K562 (cell line): ENCODE measurements around the gene TAF5L. TPM values are rescaled to one million over a fixed set of nuclear protein-coding genes. Genes with fewer than 3 reads are reported as not detected.
A peak's percentile ranks its signal among the peaks of the same experiment; 100 is the strongest.
"Not testable (repeated sequence)": the region's sequence is repeated elsewhere in the genome, so short reads cannot be mapped to it uniquely, and the experiment has no call there.

Experiments
- ATAC-seq: fragments of 200-7000 bp; cut with Tn5 transposase; 3 replicates; pipeline ENCODE4 v1.9.1; 2020; ENCODE audit warnings: moderate library complexity
- BruUV-seq: library from RNA; stranded (reverse); fragments of 400-500 nt; replicated peaks from 2 replicates; lab custom pipeline; 2021; lab: Mats Ljungman, UMichigan
- CTCF ChIA-PET: fragments of 300-600 bp; formaldehyde crosslinking; extraction: SDS; loops from one replicate; lab custom pipeline; 2021; ENCODE audit warnings: low intra/inter-chr PET ratio; lab: Yijun Ruan, JAX
- POLR2A ChIA-PET: fragments of 300-600, 350-650 bp; sonication (Branson Sonifier 250); formaldehyde crosslinking; extraction: SDS; loops from one replicate; lab custom pipeline; 2021; ENCODE audit warnings: antibody characterized with exemption, inconsistent platforms; lab: Yijun Ruan, JAX
- DNase-seq, 4 experiments: peaks; one replicate each; pipeline versions ENCODE4 v3.0.0 to v3.0.0-alpha.2; 2011 to 2018; ENCODE audit warnings: low spot score in 3 of 4, mixed read lengths in 3 of 4; ENCODE audit errors: extremely low read depth in 1 of 4
- FAIRE-seq: peaks from 2 replicates; lab custom pipeline; 2011; peaks lifted over from hg19 to GRCh38; lab: Jason Lieb, UNC
- H2AFZ ChIP-seq: 2 replicates; pipeline ENCODE4 v1.6.0; 2011; ENCODE audit warnings: low read depth, low read length, control low read depth, inconsistent platforms
- H3K27ac ChIP-seq: fragments of 200-600 bp; 3 replicates; pipeline ENCODE4 v1.8.0; 2011; ENCODE audit warnings: low read depth, mild to moderate bottlenecking, control low read depth, inconsistent platforms, low read length, moderate library complexity, mixed read lengths; ENCODE audit errors: extremely low read depth
- H3K27me3 ChIP-seq, 2 experiments: fragments of 300-600 bp in 1 of 2; 2 replicates in 1 of 2; 3 replicates in 1 of 2; pipeline versions ENCODE4 v1.6.0 to v1.8.0; 2011; ENCODE audit warnings: inconsistent platforms in 2 of 2, low read length in 2 of 2, mild to moderate bottlenecking in 1 of 2, mixed read lengths in 1 of 2, moderate library complexity in 1 of 2; ENCODE audit not compliant: control insufficient read depth in 2 of 2, insufficient read depth in 2 of 2
- H3K36me3 ChIP-seq: fragments of 300-600 bp; 3 replicates; pipeline ENCODE4 v1.8.0; 2011; ENCODE audit warnings: mild to moderate bottlenecking, low read length, inconsistent platforms; ENCODE audit not compliant: control insufficient read depth, insufficient read depth
- H3K4me1 ChIP-seq, 2 experiments: fragments of 200-600 bp in 1 of 2; replicated peaks in 1 of 2; 2 replicates in 1 of 2; 3 replicates in 1 of 2; pipeline versions ENCODE4 v1.5.1 to v1.8.0; 2011; ENCODE audit warnings: inconsistent platforms in 2 of 2, low read length in 2 of 2, mild to moderate bottlenecking in 1 of 2, mixed read lengths in 1 of 2, moderate library complexity in 1 of 2; ENCODE audit not compliant: control insufficient read depth in 2 of 2, insufficient read depth in 2 of 2
- H3K4me2 ChIP-seq: 2 replicates; pipeline ENCODE4 v1.6.1; 2011; ENCODE audit warnings: low read length, control low read depth, inconsistent platforms, mixed read lengths; ENCODE audit not compliant: insufficient read depth
- H3K4me3 ChIP-seq: fragments of 200-600 bp; sonication (generic), shearing (Covaris generic); 2 replicates; pipeline ENCODE4 v1.5.1; 2016; ENCODE audit warnings: control low read depth, inconsistent platforms
- H3K79me2 ChIP-seq: fragments of 200-600 bp; 3 replicates; pipeline ENCODE4 v1.8.0; 2011; ENCODE audit warnings: low read length, inconsistent platforms; ENCODE audit not compliant: control insufficient read depth, insufficient read depth
- H3K9ac ChIP-seq, 2 experiments: 2 replicates each; pipeline versions ENCODE4 v1.6.0 to v1.6.1; 2011; ENCODE audit warnings: low read depth in 2 of 2, low read length in 2 of 2, control low read depth in 1 of 2, inconsistent platforms in 1 of 2, mild to moderate bottlenecking in 1 of 2, mixed read lengths in 1 of 2; ENCODE audit not compliant: insufficient read depth in 1 of 2
- H3K9me1 ChIP-seq: one replicate; pipeline ENCODE4 v1.6.0; 2011; ENCODE audit warnings: inconsistent platforms, mild to moderate bottlenecking, low read length, moderate library complexity; ENCODE audit not compliant: control insufficient read depth, insufficient read depth
- H3K9me3 ChIP-seq: replicated peaks from 2 replicates; pipeline ENCODE4 v1.5.1; 2011; ENCODE audit warnings: low read depth, low read length, inconsistent platforms; ENCODE audit not compliant: control insufficient read depth, insufficient read depth
- H4K20me1 ChIP-seq: replicated peaks from 2 replicates; pipeline ENCODE4 v1.6.1; 2011; ENCODE audit warnings: low read length, inconsistent platforms, mixed read lengths; ENCODE audit not compliant: control insufficient read depth, insufficient read depth
- CHCHD3 ChIP-seq: fragments of 250-450 bp; sonication (Bioruptor Pico); IDR thresholded peaks from 2 replicates; pipeline ENCODE4 v2.1.2; 2022; ENCODE audit warnings: mild to moderate bottlenecking
- NCOA2 ChIP-seq, 2 experiments: fragments of 450-650 bp; IDR thresholded peaks; 2 replicates each; pipeline ENCODE4 v1.6.1; 2018; ENCODE audit warnings: mild to moderate bottlenecking in 2 of 2, moderate library complexity in 1 of 2; ENCODE audit not compliant: partially characterized antibody in 2 of 2
- ZNF121 ChIP-seq: sonication (generic); formaldehyde crosslinking; conservative IDR thresholded peaks from 2 replicates; pipeline ENCODE4 v1.8.0; 2022; ENCODE audit warnings: missing genetic modification reagents
- WGBS: fragments of 100-300 bp; shearing (Covaris generic); methylation state at CpG from one replicate; pipeline ENCODE4 v1.1.6; 2016; ENCODE audit warnings: low coverage, mixed read lengths; ENCODE audit not compliant: insufficient coverage; ENCODE audit errors: missing lambda C conversion rate; 5-methylcytosine and 5-hydroxymethylcytosine counted together
- in situ Hi-C: fragments of 300-500 bp; cut with MboI; formaldehyde crosslinking; loops from 4 replicates; pipeline ENCODE4 v1.15.0; 2018; ENCODE audit warnings: inconsistent platforms, mixed read lengths
- intact Hi-C: fragments of 100-400 bp; cut with micrococcal nuclease; formaldehyde crosslinking; loops from 2 replicates; pipeline ENCODE4 v1.14.2; 2022
- polyA plus RNA-seq, 8 experiments: library from polyadenylated mRNA; depleted of rRNA in 4 of 8; stranded (reverse) in 5 of 8; unstranded in 3 of 8; fragments of >200 nt; fragmentation: Nextera tagmentation in 2 of 8; fragmentation: Illumina TruSeq in 1 of 8; extraction: Ambion mirVana in 2 of 8; extraction: Trizol in 1 of 8; gene quantifications; 2 replicates each; pipeline versions ENCODE4 v1.2.1 to v1.2.3, GENCODE V29; 2011 to 2014; ENCODE audit warnings: inconsistent platforms in 1 of 8, missing spikeins in 1 of 8
- total RNA-seq, 7 experiments: library from RNA; depleted of rRNA in 6 of 7; stranded (reverse); fragments of >200 nt in 6 of 7; fragmentation: Illumina TruSeq in 2 of 7; extraction: Trizol in 2 of 7; gene quantifications; 2 replicates each; pipeline versions ENCODE4 v1.2.1 to v1.2.3, GENCODE V29; 2011 to 2021; ENCODE audit warnings: low replicate concordance in 1 of 7

TAF5L gene
- total and polyA plus RNA-seq, 9 of the 15 experiments (the other 6 are each of a cell fraction or from before 2014, with no cell fraction given) = 2.2 to 34.2 (median 23.3) TPM

GRCh38 chr1:229597877-229598276 is 28.0 kb downstream of the TAF5L start (continued):
- TF ChIP-seq CHCHD3 (CRISPR knock-in tag) = no peak
- TF ChIP-seq, all 486 proteins: peak for 0

- WGBS = 80% methylated on average over 7 of the region's 7 CpGs
- no peak for DNase-seq
- ATAC-seq = no peak
- Histone ChIP-seq H3K4me2 (no peak overlapping the region), H3K79me2 (peaks cover 13% of the 10 kb centered on the region; the same call in 1 of the 3 replicates), H3K4me3 (no peak overlapping the region), H2AFZ (no peak overlapping the region), H4K20me1 (no peaks in the 10 kb centered on the region; the same call in 1 of the 2 replicates), H3K27me3 (no peaks in the 10 kb centered on the region), H3K4me1 (peaks cover 0 to 4% of the 10 kb centered on the region in 2 experiments; a peak in 1 of 5 replicates), H3K9me1 (no peaks in the 10 kb centered on the region), H3K9ac (no peak overlapping the region), H3K27ac (no peak overlapping the region), H3K36me3 (peaks cover 61% of the 10 kb centered on the region), H3K9me3 (no peaks in the 10 kb centered on the region)
- TF ChIP-seq NCOA2 (IDR thresholded peaks at IDR 0.05; ENCODE audit: partially characterized antibody in 2 of 2) (no peak), ZNF121 (CRISPR knock-in tag) (peak; percentile 58; the same call in 1 of the 2 replicates)
- POLR2A ChIA-PET = interaction anchor here (1.1 to 2.6 kb wide), 3 partner anchors 9 to 37 kb away, joined by 3 to 7 read pairs (median 4); no protein-coding TSS in a partner anchor
- no peak for FAIRE-seq
- in situ Hi-C loops (no loop called here), intact Hi-C loops (no loop called here)
- BruUV-seq = no TSS peak
- CTCF ChIA-PET = no interaction called here
These were observed 28.8 kb downstream of the TAF5L start for GRCh38 chr1:229596925-229597699.

GRCh38 chr1:229595876-229596275 is 30.0 kb downstream of the TAF5L start:
- BruUV-seq, intact Hi-C loops, CTCF ChIA-PET, H3K27ac ChIP-seq, DNase-seq, H3K4me3 ChIP-seq, H4K20me1 ChIP-seq, H3K27me3 ChIP-seq, H3K9me1 ChIP-seq, H3K4me2 ChIP-seq, H2AFZ ChIP-seq, H3K9me3 ChIP-seq, FAIRE-seq, in situ Hi-C loops, H3K9ac ChIP-seq, H3K4me1 ChIP-seq, ATAC-seq: not testable (repeated sequence)
- Histone ChIP-seq H3K36me3 (peaks cover 48% of the 10 kb centered on the region), H3K79me2 (peaks cover 13% of the 10 kb centered on the region; the same call in 1 of the 3 replicates)
- POLR2A ChIA-PET = interaction anchor here (1.2 kb wide), 1 partner anchor 39 kb away, joined by 3 read pairs; no protein-coding TSS in a partner anchor
- WGBS = 95% methylated on average over 7 of the region's 7 CpGs
